GM21825 (cell line): ENCODE results near the gene LDB2.

Experiments
- ATAC-seq: cut with Tn5 transposase; IDR thresholded peaks from one replicate; pipeline ENCODE4 v1.9.1; 2021; ENCODE audit warnings: mild to moderate bottlenecking, moderate library complexity; ENCODE audit not compliant: unreplicated experiment

The LDB2 gene

GRCh38 chr4:16760617-16761363, 137.7 kb downstream of the LDB2 start:
- ATAC-seq = no peak

- ATAC-seq = no peak
Measured at GRCh38 chr4:16759931-16760582, 138.4 kb downstream of the LDB2 start.

GRCh38 chr4:16758816-16759215, 139.6 kb downstream of the LDB2 start:
- no peak for ATAC-seq

GRCh38 chr4:16758255-16758654, 140.2 kb downstream of the LDB2 start:
- no peak for ATAC-seq

GRCh38 chr4:16757080-16757521, 141.3 kb downstream of the LDB2 start:
- no peak for ATAC-seq

GRCh38 chr4:16754104-16754503, 144.3 kb downstream of the LDB2 start:
- no peak for ATAC-seq

- ATAC-seq = no peak
Measured at GRCh38 chr4:16752150-16752549, 146.3 kb downstream of the LDB2 start.

- ATAC-seq = no peak
Measured at GRCh38 chr4:16750882-16751642, 147.4 kb downstream of the LDB2 start.

GRCh38 chr4:16750216-16750615, 148.2 kb downstream of the LDB2 start:
- ATAC-seq = no peak

GRCh38 chr4:16745887-16746286, 152.6 kb downstream of the LDB2 start:
- ATAC-seq = no peak

- no peak for ATAC-seq
Measured at GRCh38 chr4:16745009-16745635, 153.3 kb downstream of the LDB2 start.

GRCh38 chr4:16741287-16741686, 157.2 kb downstream of the LDB2 start:
- ATAC-seq = no peak

- ATAC-seq = no peak
Measured at GRCh38 chr4:16739997-16740624, 158.3 kb downstream of the LDB2 start.

- ATAC-seq = no peak
Measured at GRCh38 chr4:16738558-16738957, 159.9 kb downstream of the LDB2 start.

GRCh38 chr4:16733509-16733908, 164.9 kb downstream of the LDB2 start:
- ATAC-seq = no peak

GRCh38 chr4:16732741-16733140, 165.7 kb downstream of the LDB2 start:
- ATAC-seq = no peak

- ATAC-seq = no peak
Measured at GRCh38 chr4:16731776-16732380, 166.6 kb downstream of the LDB2 start.

GRCh38 chr4:16730522-16731205, 167.8 kb downstream of the LDB2 start:
- no peak for ATAC-seq

GRCh38 chr4:16729336-16729735, 169.1 kb downstream of the LDB2 start:
- ATAC-seq = no peak

GRCh38 chr4:16728849-16729248, 169.6 kb downstream of the LDB2 start:
- ATAC-seq = no peak
